ENCODE results near the gene SLC7A6OS. TPM values are rescaled to one million over a fixed set of nuclear protein-coding genes. Genes with fewer than 3 reads are reported as not detected.
A peak's percentile ranks its signal among the peaks of the same experiment; 100 is the strongest.
"Not testable (repeated sequence)": the region's sequence is repeated elsewhere in the genome, so short reads cannot be mapped to it uniquely, and the experiment has no call there.

SLC7A6OS gene
- polyA plus RNA-seq, 3 donors from 2014 or later, result 22.7 to 31.2 (median 24.4) TPM

- Mint-ChIP-seq H3K36me3 (peaks cover 4 to 26% (median 17%) of the 10 kb centered on the region in 3 donors), H3K4me1 (peaks cover 90 to 97% of the 10 kb centered on the region in 2 donors), H3K4me3 (peak overlapping the region in 3 of 5 donors; percentile 18 to 65 (median 60)), H3K27ac (peak overlapping the region; percentile 64 to 95 (median 92))
- not testable (repeated sequence) for H3K27me3 Mint-ChIP-seq (ENCODE audit: low read depth in 3 of 3); DNase-seq; H3K9me3 Mint-ChIP-seq
Measured at GRCh38 chr16:68288796-68289195, 21.9 kb downstream of the SLC7A6OS start.

DNA sequence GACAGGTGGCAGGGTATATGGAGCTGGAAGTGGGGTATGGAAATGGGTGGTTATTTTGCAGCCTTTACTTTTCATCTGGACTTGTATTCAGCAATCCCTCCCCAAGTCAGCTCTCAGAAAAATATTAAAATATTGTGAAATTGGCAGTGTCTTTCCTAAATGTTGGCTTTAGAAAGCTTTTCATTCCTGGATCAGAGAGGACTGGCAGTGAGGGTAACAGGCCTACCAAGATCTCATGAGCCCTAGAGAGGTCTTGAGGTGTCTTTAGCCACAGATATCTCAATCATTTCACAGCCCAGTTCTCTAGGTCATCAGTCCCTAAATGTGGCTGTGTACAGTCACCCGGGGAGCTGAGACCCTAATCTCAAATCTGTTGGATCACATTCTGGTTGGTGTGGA is 22.5 kb downstream of the SLC7A6OS start:
- DNase-seq, result no peak
- H3K27me3 Mint-ChIP-seq (ENCODE audit: low read depth in 3 of 3), result peaks cover 0 to 8% (median 3%) of the 10 kb centered on the region in 3 donors
- H3K9me3 Mint-ChIP-seq, result no peaks in the 10 kb centered on the region
- peaks cover 92 to 98% of the 10 kb centered on the region in 2 donors for H3K4me1 Mint-ChIP-seq
- H3K27ac Mint-ChIP-seq, result peak overlapping the region; percentile 86 to 95 (median 92)
- peaks cover 4 to 21% (median 14%) of the 10 kb centered on the region in 3 donors for H3K36me3 Mint-ChIP-seq
- peak overlapping the region in 4 of 5 donors; percentile 71 to 85 (median 74) for H3K4me3 Mint-ChIP-seq

GRCh38 chr16:68287276-68288251 is 23.2 kb downstream of the SLC7A6OS start:
- H3K4me3 Mint-ChIP-seq, result peak overlapping the region; percentile 55 to 85 (median 72)

DNA sequence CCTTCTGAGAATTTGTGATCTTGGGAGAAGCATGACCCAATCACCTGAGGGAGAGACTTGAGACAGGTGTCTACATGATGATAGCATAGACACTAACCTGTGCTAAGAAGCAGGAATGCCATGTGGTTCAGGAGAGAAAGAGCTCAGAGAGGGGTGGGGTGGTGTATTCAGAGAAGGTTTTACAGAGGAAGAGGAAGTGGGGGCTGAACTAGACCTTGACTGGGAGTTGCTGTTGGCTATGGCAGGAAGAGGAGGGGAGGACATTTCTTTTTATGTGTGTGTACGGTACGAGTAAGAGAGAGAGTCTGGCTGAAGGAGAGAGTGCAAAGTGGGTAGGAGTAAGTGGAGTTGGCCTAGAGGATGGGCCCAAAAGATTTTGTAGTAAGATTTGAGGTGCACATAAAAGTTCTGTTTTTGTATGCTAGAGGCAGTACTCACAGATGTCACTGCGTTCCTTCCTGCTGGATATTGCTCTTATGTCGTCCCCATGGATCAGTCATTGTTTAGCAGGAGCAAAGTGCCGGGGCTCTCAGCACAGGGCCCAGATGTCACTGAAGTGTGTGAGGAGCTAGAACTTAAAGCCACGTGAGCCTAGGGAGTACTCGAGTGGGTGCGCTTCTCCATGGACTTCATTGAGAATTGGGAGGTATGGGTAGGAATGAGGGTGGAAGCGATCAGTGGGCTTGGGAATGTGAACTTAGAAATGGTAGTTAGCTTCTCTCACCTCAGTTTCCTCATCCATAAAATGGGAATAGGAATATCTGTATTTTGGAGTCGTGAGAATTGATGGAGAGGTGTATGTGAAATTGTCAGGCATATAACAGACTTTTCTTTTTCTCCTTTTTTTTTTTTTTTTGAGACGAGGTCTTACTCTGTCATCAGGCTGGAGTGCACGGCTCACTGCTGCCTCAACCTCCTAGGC is 24.3 kb downstream of the SLC7A6OS start:
- peaks cover 0 to 8% (median 3%) of the 10 kb centered on the region in 3 donors for H3K27me3 Mint-ChIP-seq (ENCODE audit: low read depth in 3 of 3)
- H3K27ac Mint-ChIP-seq, result peak overlapping the region; percentile 90 to 97 (median 94)
- H3K4me1 Mint-ChIP-seq, result peaks cover 95 to 98% of the 10 kb centered on the region in 2 donors
- DNase-seq, result peak; percentile 33 to 49 (median 44)
- peaks cover 0 to 17% (median 9%) of the 10 kb centered on the region in 3 donors for H3K36me3 Mint-ChIP-seq
- H3K4me3 Mint-ChIP-seq, result peak overlapping the region; percentile 84 to 90 (median 85)
- no peaks in the 10 kb centered on the region for H3K9me3 Mint-ChIP-seq

More at GRCh38 chr16:68287276-68288251, 23.2 kb downstream of the SLC7A6OS start:
- Mint-ChIP-seq H3K9me3 (no peaks in the 10 kb centered on the region), H3K4me1 (peaks cover 97 to 98% of the 10 kb centered on the region in 2 donors), H3K27me3 (ENCODE audit: low read depth in 3 of 3) (peaks cover 0 to 8% (median 3%) of the 10 kb centered on the region in 3 donors), H3K27ac (peak overlapping the region; percentile 86 to 95 (median 92)), H3K36me3 (peaks cover 4 to 17% (median 14%) of the 10 kb centered on the region in 3 donors)
- peak in 1 of 3 donors; percentile 17 for DNase-seq

DNA sequence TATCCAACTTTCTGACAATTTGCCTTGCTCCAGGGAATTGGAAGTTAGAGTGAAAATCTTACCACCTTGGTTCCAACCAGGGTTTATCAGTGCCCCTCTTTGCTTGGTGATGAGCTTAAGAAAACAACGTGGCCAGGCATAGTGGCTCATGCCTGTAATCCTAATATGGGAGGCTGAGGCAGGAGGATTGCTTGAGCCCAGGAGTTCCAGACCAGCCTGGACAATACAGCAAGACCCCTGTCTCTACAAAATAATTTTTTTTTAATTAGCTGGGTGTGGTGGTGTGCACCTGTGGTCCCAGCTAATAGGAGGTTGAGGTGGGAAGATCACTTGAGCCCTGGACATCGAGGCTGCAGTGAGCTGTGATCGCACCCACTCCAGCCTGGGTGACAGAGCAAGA is 25.1 kb downstream of the SLC7A6OS start:
- Mint-ChIP-seq H3K27ac (peak overlapping the region; percentile 90 to 97 (median 94)), H3K9me3 (no peaks in the 10 kb centered on the region), H3K36me3 (peaks cover 0 to 13% (median 9%) of the 10 kb centered on the region in 3 donors), H3K4me3 (peak overlapping the region; percentile 84 to 90 (median 85)), H3K4me1 (peaks cover 93% of the 10 kb centered on the region in 2 donors), H3K27me3 (ENCODE audit: low read depth in 3 of 3) (peaks cover 0 to 8% (median 3%) of the 10 kb centered on the region in 3 donors)
- DNase-seq, result no peak

DNA sequence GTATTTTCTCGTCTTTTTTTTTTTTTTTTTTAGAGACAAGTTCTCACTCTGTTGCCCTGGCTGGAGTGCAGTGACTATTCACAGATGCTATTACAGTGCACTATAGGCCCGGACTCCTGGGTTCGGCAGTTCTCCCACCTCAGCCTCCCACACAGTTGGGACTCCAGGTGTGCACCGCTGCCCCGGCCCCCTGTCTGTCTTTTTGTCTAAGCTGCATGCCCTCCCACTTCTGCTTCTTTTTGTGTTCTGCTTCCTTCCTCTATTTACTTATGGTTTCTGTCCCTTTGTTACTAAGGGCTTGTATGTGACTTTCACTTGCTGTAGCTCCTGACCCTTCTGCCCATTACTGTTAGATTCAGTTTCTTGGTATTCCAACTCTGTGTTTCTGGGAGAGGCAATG is 25.9 kb downstream of the SLC7A6OS start:
- peak in 1 of 3 donors; percentile 13 for DNase-seq
- Mint-ChIP-seq H3K36me3 (peaks cover 0 to 12% (median 9%) of the 10 kb centered on the region in 3 donors), H3K4me1 (peaks cover 87 to 88% of the 10 kb centered on the region in 2 donors), H3K27me3 (ENCODE audit: low read depth in 3 of 3) (peaks cover 0 to 6% (median 3%) of the 10 kb centered on the region in 3 donors), H3K27ac (peak overlapping the region; percentile 90 to 95 (median 93)), H3K4me3 (peak overlapping the region; percentile 84 to 90 (median 85)), H3K9me3 (no peaks in the 10 kb centered on the region)

DNA sequence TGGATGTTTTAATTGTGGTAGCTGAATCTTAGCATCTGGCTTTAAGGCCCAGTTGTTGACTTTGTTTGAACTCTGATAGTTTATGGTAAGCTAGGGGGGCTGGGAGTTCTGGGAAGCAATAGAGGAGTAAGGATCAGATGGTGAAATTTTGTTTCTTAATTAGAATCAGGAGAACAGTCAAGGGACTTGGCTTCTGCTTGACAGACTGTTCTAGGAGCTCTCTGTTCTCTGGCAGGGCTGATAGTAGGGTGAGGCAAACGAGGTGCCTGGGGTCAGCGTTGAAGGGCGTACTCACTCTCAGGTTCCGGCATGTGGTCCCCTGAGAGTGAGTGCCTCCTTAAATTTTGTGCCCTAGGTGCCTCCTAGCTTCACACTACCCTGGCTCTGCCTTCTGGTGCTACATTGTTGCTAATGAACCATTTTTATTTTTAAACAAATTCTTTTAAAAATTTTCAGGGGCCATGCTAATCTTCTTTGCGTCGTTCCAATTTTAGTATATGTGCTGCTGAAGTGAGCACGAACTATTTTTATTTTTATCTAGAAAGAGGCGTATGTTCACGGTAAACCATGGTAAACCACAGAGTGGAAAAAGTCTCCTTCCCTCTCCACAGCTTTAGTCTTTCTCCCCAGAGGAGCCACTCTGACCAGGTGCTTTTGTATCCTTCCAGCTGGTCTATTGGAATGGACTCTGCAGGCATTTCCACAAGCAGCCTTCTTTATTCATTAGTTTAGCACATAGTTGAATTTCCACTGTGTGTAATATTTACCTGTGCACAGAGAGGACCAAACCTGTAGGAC is 26.7 kb downstream of the SLC7A6OS start:
- H3K9me3 Mint-ChIP-seq, result no peaks in the 10 kb centered on the region
- peaks cover 0 to 13% (median 12%) of the 10 kb centered on the region in 3 donors for H3K36me3 Mint-ChIP-seq
- peaks cover 81 to 82% of the 10 kb centered on the region in 2 donors for H3K4me1 Mint-ChIP-seq
- H3K4me3 Mint-ChIP-seq, result peak overlapping the region; percentile 84 to 90 (median 85)
- DNase-seq, result peak; percentile 39 to 45 (median 42)
- H3K27ac Mint-ChIP-seq, result peak overlapping the region; percentile 90 to 95 (median 93)
- H3K27me3 Mint-ChIP-seq (ENCODE audit: low read depth in 3 of 3), result peaks cover 0 to 6% (median 3%) of the 10 kb centered on the region in 3 donors

DNA sequence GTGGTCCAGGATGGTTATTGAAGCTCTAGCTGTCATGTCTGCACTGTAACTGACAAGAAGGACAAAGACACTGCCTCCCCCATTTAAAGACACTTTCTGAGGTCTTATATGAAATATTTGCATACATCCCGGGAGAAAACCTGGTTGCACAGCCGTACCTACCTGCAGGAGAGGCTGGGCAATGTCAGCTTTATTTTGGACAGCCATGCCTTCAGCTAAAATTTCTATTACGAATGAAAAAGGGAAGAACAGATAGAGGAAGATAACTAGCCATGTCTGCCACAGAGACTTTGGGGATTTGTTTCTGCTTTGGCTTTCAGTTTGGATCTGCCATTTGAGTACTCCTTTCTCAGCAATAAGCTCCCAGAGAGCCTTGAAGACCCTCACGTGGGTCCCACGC is 27.4 kb downstream of the SLC7A6OS start:
- no peak for DNase-seq
- Mint-ChIP-seq H3K27me3 (ENCODE audit: low read depth in 3 of 3) (peaks cover 0 to 4% (median 3%) of the 10 kb centered on the region in 3 donors), H3K4me3 (peak overlapping the region; percentile 84 to 90 (median 85)), H3K36me3 (peaks cover 0 to 13% (median 12%) of the 10 kb centered on the region in 3 donors), H3K9me3 (no peaks in the 10 kb centered on the region), H3K4me1 (peaks cover 75 to 77% of the 10 kb centered on the region in 2 donors), H3K27ac (peak overlapping the region; percentile 90 to 95 (median 93))

DNA sequence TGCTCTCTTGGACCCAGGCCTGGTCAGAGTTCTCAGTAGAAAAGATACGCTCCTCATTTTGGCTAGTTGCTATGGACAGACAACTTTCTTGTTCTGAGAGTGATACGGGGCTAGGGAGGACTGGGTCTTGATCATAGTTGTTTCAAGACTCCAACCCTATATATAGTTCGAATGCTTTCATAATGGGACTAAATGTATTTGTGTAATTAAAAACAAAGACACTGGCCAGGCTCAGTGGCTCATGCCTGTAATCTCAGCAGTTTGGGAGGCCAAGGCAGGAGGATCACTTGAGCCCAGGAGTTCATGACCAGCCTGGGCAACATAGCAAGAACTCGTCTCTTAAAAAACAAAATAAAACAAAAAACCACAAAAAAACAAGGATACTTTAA is 28.7 kb downstream of the SLC7A6OS start:
- Mint-ChIP-seq H3K9me3 (no peaks in the 10 kb centered on the region), H3K27me3 (ENCODE audit: low read depth in 3 of 3) (peaks cover 0 to 3% (median 3%) of the 10 kb centered on the region in 3 donors), H3K4me3 (no peak overlapping the region), H3K27ac (peak overlapping the region; percentile 73 to 95 (median 91)), H3K36me3 (peaks cover 0 to 12% (median 8%) of the 10 kb centered on the region in 3 donors), H3K4me1 (peaks cover 62 to 64% of the 10 kb centered on the region in 2 donors)
- DNase-seq, result no peak

DNA sequence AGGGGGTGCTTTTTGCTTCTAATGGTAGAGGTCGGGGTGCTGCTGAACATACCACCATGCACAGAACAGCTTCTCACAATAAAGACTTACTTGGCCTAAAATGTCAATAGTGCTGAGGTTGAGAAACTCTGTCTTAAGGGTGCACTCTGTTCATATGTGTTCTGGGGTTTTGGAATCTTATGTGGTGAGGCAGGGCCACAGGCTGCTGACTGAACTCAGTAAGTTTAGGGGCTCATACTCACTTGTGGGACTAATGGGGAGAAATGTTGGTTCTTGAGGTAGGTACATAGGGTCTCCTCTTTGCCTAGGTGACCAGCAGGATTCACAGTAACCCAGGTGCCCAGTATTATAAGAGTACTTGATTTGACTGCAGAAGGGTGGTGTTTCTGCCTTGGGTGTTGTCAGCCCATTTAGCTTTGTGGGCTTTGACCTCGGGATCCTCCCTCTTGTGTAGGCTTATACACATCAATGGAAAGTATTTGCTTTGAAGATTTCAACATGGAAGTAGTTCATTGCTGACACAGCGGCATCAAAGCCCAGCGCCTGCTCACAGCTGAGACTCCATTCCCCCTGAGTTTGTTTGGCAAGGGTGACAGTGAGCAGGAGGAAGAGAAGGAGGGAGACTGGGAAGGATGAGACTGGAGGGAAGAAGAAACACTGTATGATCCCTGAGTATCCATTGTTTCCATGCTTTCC is 29.2 kb downstream of the SLC7A6OS start:
- DNase-seq, result no peak
- peak overlapping the region in 1 of 5 donors; percentile 6 for H3K4me3 Mint-ChIP-seq

DNA sequence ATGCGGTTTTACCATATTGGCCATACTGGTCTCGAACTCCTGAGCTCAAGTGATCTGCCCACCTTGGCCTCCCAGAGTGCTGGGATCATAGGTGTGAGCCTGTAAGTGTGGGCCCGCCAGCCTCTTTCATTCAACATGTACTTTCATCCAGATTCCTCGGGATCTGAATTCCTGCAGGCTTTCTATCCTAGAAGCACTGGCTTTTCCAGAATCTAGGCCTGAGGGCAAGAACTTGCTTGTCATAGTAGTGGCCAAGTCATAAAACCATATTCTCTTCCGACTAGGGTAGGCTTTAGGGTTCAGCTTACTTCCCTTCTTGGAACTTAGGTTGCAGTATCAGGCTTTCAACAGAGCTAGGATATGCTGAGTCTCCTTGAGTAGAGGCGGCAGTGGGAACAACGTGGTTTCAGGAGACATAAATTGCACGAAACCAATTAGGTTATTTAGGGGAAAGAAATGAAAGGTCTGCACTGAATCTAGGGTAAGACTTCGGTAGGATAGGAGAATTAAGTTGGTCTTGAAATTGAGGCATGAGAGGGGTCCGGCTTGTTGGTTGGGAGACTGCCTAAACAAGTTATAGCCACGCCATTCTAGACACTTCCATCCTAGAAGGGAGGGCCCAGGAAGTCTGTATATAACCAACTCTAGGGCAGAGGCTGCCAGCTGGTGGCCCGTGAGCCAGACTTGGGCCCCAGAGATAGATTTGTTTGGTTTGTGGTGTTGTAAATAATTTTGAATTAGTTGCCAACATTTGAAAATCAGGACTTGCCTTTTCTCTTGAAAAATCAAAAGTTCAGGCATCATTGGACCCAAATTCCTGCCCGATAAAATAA is 30.8 kb downstream of the SLC7A6OS start:
- Mint-ChIP-seq H3K4me1 (peaks cover 55 to 59% of the 10 kb centered on the region in 2 donors), H3K36me3 (peaks cover 0 to 8% (median 7%) of the 10 kb centered on the region in 3 donors), H3K27ac (peak overlapping the region in 2 of 6 donors; percentile 15 to 39)

More for the DNA sequence above, 29.2 kb downstream of the SLC7A6OS start:
- Mint-ChIP-seq H3K27ac (peak overlapping the region; percentile 58 to 95 (median 91)), H3K36me3 (peaks cover 0 to 12% (median 8%) of the 10 kb centered on the region in 3 donors), H3K27me3 (ENCODE audit: low read depth in 3 of 3) (peaks cover 0 to 3% (median 1%) of the 10 kb centered on the region in 3 donors), H3K9me3 (no peaks in the 10 kb centered on the region), H3K4me1 (peaks cover 57 to 59% of the 10 kb centered on the region in 2 donors)

More for the DNA sequence above, 30.8 kb downstream of the SLC7A6OS start:
- peaks cover 0 to 3% (median 0%) of the 10 kb centered on the region in 3 donors for H3K27me3 Mint-ChIP-seq (ENCODE audit: low read depth in 3 of 3)
- H3K9me3 Mint-ChIP-seq, result no peaks in the 10 kb centered on the region
- no peak for DNase-seq
- H3K4me3 Mint-ChIP-seq, result no peak overlapping the region

All from immature natural killer cell (primary cell).